Neutrophil (primary cell): Measurements from ENCODE around the gene RYR2.

ENCODE experiments used
- H3K27ac ChIP-seq: fragments of 200-600 bp; sonication (generic); 2 replicates; pipeline ENCODE4 v1.5.1; 2016; ENCODE audit warnings: mild to moderate bottlenecking, moderate library complexity
- H3K27me3 ChIP-seq: fragments of 200-600 bp; sonication (generic); 2 replicates; pipeline ENCODE4 v1.6.0; 2016; ENCODE audit warnings: mild to moderate bottlenecking
- H3K36me3 ChIP-seq: fragments of 200-600 bp; sonication (generic); 2 replicates; pipeline ENCODE4 v1.5.1; 2017
- H3K4me1 ChIP-seq, 2 experiments: fragments of 200-600 bp in 1 of 2; sonication (generic) in 1 of 2; 1 replicate in 1 of 2; 2 replicates in 1 of 2; pipeline versions ENCODE4 v1.5.1 to v1.6.1; 2013 to 2016; ENCODE audit warnings: low read depth in 1 of 2, low read length in 1 of 2, mild to moderate bottlenecking in 1 of 2, moderate library complexity in 1 of 2; ENCODE audit not compliant: control insufficient read depth in 1 of 2, insufficient read depth in 1 of 2
- H3K4me3 ChIP-seq, 2 experiments: fragments of 200-600 bp in 1 of 2; sonication (generic) in 1 of 2; 1 replicate in 1 of 2; 2 replicates in 1 of 2; pipeline ENCODE4 v1.5.1; 2013 to 2016; ENCODE audit warnings: low read depth in 1 of 2, low read length in 1 of 2, mild to moderate bottlenecking in 1 of 2, moderate library complexity in 1 of 2
- H3K9me3 ChIP-seq: fragments of 200-600 bp; sonication (generic); 2 replicates; pipeline ENCODE4 v1.5.1; 2016
- TF ChIP-seq, protein P1 (sequence below): fragments of 200-600 bp; sonication (generic); IDR thresholded peaks from 2 replicates; pipeline ENCODE4 v1.5.1; 2016; ENCODE audit warnings: antibody characterized with exemption

Gene RYR2

DNA sequence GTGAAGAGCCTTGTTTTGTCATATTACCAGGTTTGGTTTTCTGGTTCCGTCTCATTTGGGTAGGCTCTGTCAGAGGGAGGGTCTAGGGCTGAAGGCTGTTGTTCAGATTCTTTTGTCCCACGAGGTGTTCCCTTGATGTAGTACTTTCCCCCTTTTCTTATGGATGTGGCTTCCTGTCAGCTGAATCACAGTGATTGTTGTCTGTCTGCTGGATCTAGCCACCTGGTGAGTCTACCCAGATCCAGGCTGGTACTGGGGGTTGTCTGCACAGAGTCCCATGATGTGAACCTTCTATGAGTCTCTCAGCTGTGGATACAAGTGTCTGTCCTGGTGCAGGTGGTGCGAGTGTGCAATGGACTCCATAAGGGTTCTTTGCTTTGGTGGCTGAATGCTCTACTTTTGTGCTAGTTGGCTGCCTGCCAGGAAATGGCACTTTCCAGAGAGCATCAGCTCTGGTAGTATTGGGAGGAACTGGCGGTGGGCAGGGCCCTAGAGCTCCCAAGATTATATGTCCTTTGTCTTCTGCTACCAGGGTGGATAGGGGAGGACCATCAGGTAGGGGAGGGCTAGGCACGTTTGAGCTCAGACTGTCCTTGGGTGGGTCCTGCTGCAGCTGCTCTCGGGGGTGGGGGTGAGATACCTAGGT is 246.0 kb downstream of the RYR2 start:
- TF ChIP-seq, protein P1, sequence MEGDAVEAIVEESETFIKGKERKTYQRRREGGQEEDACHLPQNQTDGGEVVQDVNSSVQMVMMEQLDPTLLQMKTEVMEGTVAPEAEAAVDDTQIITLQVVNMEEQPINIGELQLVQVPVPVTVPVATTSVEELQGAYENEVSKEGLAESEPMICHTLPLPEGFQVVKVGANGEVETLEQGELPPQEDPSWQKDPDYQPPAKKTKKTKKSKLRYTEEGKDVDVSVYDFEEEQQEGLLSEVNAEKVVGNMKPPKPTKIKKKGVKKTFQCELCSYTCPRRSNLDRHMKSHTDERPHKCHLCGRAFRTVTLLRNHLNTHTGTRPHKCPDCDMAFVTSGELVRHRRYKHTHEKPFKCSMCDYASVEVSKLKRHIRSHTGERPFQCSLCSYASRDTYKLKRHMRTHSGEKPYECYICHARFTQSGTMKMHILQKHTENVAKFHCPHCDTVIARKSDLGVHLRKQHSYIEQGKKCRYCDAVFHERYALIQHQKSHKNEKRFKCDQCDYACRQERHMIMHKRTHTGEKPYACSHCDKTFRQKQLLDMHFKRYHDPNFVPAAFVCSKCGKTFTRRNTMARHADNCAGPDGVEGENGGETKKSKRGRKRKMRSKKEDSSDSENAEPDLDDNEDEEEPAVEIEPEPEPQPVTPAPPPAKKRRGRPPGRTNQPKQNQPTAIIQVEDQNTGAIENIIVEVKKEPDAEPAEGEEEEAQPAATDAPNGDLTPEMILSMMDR, result no peak
- H3K4me3 ChIP-seq, result no peak overlapping the region
- H3K27ac ChIP-seq, result no peak overlapping the region
- H3K9me3 ChIP-seq, result no peaks in the 10 kb centered on the region
- H3K36me3 ChIP-seq, result no peaks in the 10 kb centered on the region
- H3K4me1 ChIP-seq, result no peaks in the 10 kb centered on the region
- H3K27me3 ChIP-seq, result no peaks in the 10 kb centered on the region

DNA sequence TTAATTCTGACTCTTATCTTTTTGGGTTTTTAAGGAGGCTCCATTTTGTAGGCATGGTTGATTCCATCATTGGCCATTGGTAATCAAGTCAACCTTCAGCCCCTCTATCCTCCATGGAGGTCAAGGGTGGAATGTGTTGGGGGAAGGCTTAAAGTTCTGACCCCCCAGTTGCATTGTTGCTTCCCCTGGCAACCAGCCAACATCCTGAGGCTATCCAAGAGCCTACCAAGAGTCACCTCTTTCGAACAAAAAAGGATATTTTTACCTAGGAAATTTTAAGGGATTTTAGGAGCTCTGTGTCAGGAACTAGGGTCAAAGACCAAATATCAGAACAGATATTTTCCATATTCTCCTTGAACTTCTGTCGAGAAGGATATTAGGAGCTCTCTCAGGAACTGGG is 251.8 kb downstream of the RYR2 start:
- TF ChIP-seq, protein P1, result no peak
- Histone ChIP-seq H3K9me3 (no peaks in the 10 kb centered on the region), H3K27me3 (no peaks in the 10 kb centered on the region), H3K27ac (no peak overlapping the region), H3K4me3 (no peak overlapping the region), H3K36me3 (no peaks in the 10 kb centered on the region), H3K4me1 (no peaks in the 10 kb centered on the region)

DNA sequence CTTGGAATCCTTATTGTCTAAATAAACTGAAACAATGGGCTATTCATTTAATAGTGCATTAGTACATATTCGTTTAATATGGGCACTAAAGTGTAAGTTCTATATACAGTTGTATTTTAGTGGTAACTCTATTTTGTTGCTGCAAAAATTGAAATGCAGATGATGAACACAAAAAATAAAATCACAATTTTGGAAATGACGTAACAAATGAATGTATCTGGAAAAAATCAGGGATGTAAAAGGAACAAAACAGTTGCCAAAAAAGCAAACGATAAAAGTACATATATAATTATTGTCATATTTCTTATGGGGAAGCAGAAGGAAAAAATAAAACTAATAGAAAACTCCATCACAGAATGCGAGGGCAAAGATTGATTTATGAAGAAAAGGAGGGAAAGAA is 254.9 kb downstream of the RYR2 start:
- H3K36me3 ChIP-seq, result no peaks in the 10 kb centered on the region
- H3K4me3 ChIP-seq, result no peak overlapping the region
- no peak overlapping the region for H3K27ac ChIP-seq
- H3K9me3 ChIP-seq, result no peaks in the 10 kb centered on the region
- H3K4me1 ChIP-seq, result no peaks in the 10 kb centered on the region
- H3K27me3 ChIP-seq, result no peaks in the 10 kb centered on the region
- TF ChIP-seq, protein P1, result no peak

DNA sequence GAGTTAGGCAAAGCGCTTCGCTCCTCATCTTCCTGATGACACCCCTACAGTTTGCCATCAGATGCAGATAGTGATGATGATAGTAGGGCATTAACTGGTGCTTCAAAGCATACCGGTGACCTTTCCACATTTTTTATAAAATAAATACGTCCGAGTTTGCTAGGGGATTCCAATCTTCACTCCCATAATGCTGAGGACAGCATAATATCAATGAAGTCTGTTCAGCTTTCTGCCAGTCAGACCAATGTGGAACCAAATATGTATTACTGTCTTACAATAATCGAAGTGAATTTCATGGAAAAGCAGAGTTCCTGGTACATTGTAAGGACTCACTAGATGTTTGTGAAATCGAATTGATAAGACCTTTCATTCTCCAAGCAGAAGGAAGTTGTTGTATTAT is 258.7 kb downstream of the RYR2 start:
- Histone ChIP-seq H3K4me1 (no peaks in the 10 kb centered on the region), H3K4me3 (no peak overlapping the region), H3K9me3 (no peaks in the 10 kb centered on the region), H3K36me3 (no peaks in the 10 kb centered on the region), H3K27ac (no peak overlapping the region), H3K27me3 (no peaks in the 10 kb centered on the region)
- TF ChIP-seq, protein P1, result no peak

DNA sequence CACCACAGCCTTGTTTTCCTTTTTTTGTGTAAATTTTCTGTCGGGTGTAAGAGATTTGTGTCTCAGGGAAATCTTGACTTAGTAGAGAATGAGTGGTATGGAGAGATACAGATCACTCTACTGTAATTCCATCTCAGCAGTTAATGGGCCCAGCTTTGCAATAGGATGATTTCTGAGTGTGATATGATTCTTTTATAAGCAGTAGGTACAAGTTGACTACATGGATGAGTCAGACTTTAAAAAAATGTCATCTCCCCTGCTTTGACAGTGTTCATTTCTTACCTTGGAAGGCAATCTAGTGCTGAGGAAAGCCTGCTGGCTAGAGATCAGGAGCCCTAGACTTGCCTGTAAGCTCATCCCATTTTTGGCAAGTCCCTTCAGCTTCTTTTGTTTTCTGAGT is 261.9 kb downstream of the RYR2 start:
- no peak overlapping the region for H3K27ac ChIP-seq
- no peaks in the 10 kb centered on the region for H3K36me3 ChIP-seq
- no peak overlapping the region for H3K4me3 ChIP-seq
- H3K27me3 ChIP-seq, result no peaks in the 10 kb centered on the region
- TF ChIP-seq, protein P1, result no peak
- H3K4me1 ChIP-seq, result no peaks in the 10 kb centered on the region
- H3K9me3 ChIP-seq, result no peaks in the 10 kb centered on the region
